UCSD-AML1 (cell line): ENCODE results near the gene NAALADL1.
A peak's percentile ranks its signal among the peaks of the same experiment; 100 is the strongest.
"Not testable (repeated sequence)": the region's sequence is repeated elsewhere in the genome, so short reads cannot be mapped to it uniquely, and the experiment has no call there.

ENCODE experiments used
- DNase-seq: peaks from one replicate; lab custom pipeline; 2025; ENCODE audit not compliant: unreplicated experiment; lab: John Stamatoyannopoulos, UW

NAALADL1 gene

DNA sequence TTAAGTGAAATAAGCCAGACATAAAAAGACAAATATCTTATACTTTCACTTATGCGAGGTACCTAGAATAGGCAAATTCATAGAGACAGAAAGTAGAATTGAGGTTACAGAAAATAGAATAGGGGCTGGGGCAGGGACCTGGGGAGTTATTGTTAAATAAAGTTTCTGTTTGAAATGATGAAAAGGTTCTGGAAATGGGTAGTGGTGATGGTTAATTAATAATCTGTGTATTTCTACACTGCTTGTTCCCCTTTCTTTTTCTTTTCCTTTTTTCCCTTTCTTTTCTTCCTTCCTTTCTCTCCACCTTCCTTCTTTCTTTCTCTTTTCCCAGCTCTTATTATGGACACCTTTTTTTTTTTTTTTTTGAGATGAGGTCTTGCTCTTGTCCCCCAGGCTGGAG lies 2.8 kb downstream of the NAALADL1 start:
- no peak for DNase-seq

DNA sequence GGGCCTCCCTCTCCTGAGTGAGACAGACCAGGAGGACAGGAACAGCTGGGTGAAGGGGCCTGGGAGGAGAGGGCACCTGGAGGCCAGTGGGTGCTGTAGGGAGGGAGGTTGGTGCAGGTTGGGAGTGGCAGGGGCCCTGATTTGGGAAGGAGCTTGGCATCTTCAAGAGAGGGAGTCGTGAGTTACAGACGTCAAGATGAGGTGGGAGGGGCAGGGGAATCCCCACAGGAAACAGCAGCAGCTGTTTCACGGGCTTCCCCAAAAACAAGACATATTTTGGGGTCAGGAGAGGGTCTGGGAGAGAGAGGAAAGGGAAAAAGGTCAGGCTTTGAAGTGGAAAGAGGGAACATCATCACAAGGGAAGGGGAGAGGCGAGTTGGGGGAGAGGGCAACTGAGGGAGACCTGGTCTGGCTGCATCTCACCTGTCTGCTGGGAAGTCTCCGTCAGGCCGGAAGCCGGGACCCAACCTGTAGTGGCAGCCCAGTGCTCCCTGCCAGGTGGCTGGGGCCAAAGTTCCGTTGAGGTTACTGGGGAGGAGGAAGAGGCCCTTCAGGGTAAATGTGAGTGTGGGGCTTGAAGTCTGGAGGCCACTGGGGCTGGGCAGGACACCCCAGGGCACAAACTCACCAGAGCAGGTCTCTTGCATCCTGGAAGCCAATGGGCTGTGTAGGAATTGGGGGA lies 4.4 kb downstream of the NAALADL1 start:
- no peak for DNase-seq

DNA sequence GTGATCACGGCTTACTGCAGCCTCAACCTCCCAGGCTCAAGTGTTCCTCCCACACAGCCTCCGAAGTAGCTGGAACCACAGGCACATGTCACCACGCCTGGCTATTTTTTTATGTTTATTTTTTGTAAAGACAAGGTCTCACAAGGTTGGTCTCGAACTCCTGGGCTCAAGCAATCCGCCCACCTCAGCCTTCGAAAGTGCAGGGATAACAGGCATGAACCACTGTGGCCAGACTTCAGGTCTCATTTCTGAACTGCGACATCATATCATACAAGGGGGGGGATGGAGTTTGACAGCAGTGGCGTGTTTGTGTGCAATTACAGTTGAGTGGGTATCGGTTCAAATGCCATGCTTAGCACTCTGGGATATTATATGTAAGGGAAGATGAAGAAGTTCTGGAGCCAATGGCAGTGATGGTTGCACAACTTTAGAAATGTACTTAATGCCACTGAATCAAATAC lies 6.9 kb downstream of the NAALADL1 start:
- DNase-seq = no peak

DNA sequence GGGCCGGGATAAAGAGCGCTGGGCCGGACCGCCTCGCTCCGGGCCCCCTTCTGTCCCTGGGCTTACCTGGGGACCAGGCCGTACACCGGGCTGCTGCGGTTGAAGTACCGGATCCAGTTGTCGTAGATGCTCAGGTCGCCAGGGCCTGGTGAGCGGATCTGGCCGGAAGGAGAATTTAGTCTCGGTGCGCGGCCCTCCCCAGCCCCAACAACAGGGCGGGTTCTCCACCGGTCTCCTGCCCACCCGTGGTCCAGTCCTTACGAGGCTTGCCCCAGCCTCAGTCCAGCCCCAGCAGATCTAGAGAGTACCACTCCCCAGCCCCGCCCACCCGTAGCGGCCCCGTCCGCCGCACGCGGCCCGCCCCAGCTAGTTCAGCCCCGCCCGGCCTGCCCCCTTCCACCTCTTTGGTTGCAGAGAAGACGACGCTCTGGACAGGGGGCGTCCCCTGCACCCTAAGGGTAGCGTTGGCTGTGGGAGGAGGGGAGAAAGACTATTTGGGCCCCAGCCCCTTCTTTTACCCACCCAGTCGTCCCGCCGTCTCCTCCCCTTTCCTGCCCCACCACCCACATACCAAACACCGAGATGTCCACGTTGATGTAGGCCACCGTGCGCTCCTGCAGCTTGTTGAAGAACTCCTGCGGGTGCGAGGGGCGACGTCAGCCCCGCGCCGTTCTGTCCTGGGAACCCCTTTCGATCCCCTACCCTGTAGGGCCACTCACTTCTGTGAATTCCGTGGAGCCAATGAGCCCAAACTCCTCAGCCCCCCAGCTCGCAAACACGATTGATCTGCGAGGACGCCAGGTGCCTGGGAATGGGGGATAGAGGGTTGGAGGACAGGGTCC lies 10.6 kb downstream of the NAALADL1 start:
- DNase-seq = no peak

DNA sequence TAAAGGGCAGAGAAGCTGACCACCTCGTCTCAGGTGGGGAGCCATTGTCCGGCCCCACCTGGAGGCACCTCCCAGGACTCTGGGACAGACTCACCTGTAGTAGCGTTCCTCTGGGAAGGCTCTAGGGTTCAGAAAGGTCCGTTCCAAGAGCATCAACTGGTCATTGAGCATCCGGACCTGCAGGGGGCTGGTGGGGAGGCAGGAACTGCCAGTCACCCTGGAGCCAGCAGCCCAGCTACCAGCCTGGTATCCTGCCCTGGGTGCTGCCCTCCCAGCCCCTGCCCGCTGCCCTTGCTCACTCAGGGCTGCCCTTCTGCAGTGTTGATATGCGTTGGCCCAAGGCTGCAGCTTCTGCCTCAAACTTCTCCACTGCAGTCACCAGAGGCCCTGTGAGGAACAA lies 12.6 kb downstream of the NAALADL1 start:
- no peak for DNase-seq

DNA sequence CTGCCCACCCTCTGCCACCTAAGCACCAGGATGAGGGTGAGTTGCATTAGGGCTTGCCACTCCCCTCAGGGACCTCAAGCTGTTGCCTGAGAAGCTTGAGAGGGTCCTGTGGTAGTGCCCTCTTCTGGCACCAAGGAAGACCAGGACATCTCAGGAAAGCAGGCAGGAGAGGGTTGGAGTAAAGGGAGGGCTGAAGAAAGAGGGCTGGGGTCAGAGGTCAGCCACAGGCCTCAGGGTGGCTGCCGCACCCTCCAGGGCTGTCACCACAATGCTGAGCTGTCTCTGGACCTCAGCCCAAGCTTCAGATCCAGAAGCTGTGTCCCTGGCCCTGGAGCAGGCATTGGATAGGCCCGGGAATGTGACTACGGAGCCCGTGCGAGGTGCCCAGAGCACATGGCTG lies 13.3 kb downstream of the NAALADL1 start:
- no peak for DNase-seq

DNA sequence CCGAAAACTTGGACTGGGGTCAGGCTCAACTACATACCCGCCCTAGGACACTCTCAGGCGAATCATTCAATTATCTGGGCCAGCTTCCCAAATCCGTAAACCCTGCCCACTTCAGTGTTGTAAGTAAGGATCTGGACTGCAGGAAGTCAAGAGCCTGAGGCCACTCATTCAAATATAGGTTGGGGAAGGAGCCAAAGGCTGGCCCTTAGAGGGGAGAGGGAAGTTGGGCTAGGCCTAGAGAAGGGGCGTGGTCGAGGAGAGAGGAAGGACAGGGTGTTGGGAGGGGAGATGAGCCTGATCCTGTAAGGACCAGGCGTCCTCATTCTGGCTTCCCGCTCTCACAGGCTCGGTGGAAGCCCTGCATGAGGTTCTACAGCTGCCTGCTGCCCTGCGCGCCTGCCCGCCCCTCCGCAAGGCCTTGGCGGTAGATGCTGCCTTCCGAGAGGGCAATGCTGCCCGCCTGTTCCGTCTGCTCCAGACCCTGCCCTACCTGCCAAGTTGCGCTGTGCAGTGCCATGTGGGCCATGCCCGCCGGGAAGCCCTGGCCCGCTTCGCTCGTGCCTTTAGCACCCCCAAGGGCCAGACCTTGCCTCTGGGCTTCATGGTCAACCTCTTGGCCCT lies 14.4 kb downstream of the NAALADL1 start:
- no peak for DNase-seq

DNA sequence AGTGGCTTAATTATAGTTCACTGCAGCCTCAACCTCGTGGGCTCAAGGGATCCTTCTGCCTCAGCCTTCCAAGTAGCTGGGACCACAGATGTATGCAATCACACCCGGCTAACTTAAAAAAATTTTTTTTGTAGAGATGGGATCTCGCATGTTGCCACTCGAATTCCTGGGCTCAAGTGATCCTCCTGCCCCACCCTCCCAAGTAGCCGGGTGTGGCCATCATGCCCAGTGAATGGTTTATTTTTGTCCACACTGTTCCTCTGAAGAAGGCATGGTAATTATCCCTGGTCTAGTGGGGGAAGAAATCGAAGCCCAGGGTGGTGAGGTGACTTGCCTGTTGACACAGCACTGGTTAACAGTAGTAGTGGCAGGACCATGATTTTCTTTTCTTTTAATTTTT lies 15.5 kb downstream of the NAALADL1 start:
- no peak for DNase-seq

DNA sequence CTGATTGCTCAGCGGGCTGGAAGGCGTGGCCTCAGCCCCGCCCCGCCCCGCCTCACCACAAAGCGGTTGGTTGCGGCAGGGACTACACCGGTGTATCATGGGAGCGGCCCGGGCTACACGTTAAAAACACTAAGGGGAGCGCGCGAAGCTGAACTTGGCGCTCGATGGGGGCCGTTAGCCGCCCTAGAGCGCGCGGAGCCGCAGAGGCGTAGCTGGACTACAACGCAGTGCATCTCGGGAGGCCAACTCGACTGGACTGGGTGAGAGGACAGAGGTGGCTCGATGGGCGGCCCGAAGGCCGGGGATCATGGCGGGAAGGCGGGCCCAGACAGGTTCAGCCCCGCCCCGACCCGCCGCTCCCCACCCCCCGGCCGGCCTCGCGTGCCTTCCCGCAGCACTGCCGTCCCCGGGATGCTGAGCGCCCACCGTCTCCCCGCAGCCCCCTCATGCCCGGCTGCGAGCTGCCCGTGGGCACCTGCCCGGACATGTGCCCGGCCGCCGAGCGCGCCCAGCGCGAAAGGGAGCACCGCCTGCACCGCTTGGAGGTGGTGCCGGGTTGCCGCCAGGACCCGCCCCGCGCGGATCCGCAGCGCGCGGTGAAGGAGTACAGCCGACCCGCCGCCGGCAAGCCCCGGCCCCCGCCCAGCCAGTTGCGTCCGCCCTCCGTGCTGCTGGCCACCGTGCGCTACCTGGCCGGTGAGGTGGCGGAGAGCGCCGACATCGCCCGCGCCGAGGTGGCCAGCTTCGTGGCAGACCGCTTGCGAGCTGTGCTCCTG lies 17.3 kb downstream of the NAALADL1 start, which contains the start of gene SAC3D1:
SAC3D1 (plus strand) TSS at position 364 of the 776 bp plus-strand sequence; CDS start at position 447, 83 bp downstream.
- DNase-seq = peak; percentile 93

DNA sequence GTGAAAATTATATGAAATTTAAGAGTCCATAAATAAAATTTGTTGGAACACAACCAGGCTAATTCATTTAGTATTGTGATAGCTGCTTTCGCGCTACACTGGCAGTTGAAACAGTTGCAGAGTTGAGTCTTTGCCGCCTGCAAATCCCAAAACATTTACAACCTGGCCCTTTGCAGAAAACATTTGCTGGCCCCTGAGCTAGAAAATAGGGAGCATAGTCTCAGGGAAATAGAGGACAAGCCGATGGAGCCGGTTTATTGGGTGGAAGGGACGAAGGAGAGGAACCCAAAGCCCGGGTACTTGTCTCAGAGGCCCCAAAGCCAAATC lies 17.9 kb downstream of the NAALADL1 start:
- DNase-seq = no peak

DNA sequence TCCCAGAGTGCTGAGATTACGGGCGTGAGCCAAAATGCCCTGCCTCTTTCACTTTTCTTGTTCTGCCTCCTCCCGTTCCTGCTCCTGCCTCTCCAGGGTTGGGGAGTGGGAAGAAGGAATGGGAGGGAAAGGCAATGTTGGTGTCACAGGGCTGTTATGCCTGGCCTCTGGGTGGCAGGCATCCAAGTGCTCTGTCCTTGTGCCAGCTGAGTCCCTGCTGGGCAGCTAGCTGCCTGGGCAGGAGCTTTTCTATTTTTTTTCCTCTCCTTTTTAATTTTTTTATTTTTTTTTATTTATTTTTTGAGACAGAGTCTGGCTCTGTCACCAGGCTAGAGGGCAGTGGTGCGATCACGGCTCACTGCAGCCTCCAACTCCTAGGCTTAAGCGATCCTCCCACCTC lies 21.4 kb downstream of the NAALADL1 start:
- DNase-seq = no peak

DNA sequence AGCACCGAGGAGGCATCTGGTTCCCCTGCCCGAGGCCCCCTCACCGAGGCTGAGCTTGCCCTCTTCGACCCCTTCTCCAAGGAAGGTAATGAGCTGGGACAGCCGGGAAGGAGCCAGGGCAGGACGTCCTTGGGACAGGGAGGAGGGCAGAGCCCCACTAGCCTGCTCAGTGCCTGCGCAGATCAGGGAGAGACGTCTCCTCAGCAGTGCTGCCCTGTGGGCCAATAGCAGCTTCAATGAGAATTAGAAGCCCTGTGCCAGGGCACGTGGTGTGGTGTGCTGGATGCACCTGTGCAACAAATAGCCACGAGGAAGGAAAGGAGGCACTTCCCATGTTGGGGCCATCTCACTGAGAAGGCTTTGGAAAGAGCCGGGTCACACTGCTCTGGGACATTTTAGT lies 22.8 kb downstream of the NAALADL1 start:
- no peak for DNase-seq

DNA sequence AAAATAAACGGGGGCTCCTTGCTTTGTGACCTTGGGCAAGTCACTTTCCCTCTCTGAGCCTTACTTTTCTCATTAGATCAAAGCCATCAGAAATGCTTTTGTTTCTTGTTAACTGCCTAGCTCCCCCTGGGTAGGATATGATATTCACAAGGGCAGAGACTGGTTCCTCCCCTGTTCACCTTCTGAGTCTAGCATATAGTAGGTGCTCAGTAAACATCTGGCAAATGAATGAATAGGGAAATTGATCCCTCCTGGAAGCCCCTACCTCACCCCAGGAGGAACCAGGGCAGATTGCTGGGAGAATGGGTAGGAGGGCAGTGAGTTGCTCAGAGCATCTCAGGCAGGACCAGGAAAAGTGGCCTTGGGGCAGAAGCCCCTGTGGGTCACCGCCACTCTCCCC lies 23.9 kb downstream of the NAALADL1 start:
- no peak for DNase-seq

DNA sequence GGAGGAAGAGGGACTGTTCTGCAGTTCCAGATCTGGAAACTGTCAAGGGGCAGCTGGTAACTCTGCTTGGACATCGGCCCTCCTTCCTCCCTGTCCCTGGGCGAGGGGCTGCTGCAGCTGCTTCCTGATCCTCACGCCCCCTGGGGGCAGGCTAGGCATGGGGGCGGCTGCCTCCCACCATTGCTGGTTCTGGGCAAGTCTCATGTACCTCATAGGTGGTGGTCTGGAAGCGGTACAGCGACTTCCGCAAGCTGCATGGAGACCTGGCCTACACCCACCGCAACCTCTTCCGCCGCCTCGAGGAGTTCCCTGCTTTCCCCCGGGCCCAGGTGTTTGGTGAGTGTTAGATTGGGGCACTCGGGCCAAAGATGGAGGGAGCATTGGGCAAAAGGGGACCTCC lies 26.1 kb downstream of the NAALADL1 start:
- no peak for DNase-seq

DNA sequence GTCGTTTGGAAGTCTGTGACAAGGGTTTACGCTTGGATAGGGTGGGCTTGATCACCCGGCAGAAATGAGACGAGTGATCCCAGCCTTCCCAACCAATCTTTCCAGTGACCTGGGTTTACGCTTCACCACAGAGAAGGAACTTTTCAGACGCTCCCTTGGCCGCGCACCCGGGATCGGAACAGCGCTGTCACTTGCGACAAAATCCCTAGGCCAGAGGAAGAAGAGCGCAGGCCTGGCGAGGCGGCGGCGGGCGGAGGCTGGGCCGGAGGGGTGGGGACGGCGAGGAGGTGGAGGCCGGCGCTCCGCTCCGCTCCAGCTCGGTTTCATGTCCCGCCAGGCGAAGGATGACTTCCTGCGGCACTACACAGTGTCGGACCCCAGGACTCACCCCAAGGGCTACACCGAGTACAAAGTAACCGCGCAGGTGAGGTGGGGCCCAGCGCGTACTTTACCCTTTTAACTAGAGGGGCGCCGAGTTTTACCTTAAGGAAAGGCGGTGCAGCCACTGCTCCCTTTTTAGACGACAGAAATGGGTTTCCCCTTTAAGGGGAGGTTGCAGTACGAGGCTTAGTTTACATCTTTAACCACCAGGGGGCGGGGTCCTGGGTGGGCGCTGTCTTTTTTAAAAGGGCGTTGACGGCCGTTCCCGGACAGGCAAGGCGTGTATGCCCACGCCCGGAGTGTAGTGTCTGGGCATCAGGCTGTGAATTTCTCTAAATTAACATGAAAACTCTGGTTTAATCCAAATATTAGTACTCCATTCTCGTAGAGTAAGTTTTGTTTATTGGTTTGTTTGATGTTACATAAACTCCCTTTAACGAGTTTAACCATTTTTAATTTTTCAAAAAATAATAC lies 30.9 kb downstream of the NAALADL1 start, which contains the start of gene SNX15:
SNX15 (plus strand) TSS at position 227 of the 855 bp plus-strand sequence; CDS start at position 326, 99 bp downstream.
- peak; percentile 93 for DNase-seq

DNA sequence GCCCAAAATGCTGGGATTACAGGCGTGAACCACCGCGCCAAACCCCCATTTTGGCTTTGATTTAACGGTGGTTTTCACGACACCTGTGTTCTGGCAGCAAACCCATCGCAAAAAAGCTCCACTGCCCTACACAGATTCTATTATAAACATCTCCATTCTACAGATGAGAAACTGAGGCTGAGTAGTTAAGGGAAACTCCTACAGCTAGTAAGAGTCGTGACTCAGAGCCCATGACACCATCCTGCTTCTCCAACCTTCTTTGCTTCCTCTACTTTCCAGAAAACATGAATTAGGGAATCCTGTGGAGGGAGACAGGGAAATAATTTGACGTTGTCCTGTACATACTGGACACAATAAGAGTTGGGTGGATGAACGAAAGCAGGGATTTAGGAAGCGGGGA lies 31.5 kb downstream of the NAALADL1 start:
- no peak for DNase-seq

DNA sequence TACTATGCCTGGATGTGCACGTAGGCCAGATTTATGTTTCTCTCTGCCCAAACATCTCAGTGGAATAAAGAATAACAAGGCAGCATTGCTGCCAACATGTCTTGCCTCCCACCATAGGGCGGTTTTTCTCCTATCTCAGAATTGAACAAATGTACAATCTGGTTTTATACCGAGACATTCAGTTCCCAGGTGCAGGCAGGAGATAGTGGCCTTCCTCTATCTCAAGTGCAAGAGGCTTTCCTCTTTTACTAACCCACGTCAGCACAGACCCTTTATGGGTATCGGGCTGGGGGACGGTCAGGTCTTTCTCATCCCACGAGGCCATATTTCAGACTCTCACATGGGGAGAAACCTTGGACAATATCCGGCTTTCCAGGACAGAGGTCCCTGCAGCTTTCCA lies 34.9 kb downstream of the NAALADL1 start:
- not testable (repeated sequence) for DNase-seq

DNA sequence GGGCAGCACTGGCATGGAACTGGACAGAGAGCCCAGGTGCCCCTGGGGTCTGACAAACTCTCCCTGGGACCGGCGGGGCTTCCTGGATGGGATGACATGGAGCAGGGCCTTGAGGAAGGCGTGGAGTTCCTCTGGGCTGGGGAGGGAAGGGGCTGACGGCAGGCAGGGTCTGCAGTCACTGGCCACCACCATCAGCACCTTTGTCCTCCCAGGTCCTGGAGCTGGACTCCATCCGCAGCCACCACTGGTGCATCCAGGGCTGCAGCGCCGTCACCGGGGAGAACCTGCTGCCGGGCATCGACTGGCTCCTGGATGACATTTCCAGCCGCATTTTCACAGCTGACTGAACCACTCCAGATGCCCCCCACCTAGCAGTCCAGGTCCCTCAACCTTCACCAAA lies 36.8 kb downstream of the NAALADL1 start:
- no peak for DNase-seq

DNA sequence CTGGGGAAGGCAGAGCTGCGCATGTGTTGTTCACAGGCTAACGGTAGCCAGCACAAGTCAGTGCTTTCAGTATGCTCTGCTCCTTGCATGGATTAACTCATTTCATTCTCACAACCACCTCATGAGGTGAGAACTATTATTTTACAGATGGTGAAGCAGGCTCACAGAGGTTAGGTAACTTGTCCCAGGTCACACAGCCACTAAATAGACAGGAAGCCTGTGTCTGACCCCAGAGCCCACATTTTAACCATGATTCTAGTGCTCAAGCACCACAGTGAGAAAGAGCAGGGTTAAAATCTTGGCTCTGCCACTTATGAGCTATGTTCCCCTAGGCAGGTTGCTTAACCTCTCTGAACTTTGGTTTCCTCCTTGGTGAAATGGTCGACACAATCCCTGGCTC lies 37.4 kb downstream of the NAALADL1 start:
- DNase-seq = no peak

DNA sequence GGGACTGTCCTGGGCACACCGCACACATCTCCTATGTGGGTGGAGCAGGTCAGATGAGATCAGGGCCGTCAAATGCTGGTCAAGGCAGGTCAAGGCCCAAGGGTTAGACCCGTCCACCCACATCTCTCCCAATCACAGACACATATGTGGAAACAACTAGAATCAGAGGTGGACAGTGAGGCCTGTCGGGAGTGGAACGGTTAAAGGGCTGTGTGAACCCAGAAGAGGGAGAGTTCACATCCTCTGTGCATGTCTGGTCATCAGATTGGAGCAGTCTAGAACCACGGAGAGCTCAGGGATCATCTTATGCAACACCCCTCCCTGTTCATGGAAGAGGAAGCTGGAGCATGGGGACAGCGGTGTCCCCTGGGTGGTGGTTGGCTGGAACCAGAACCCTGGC lies 38.5 kb downstream of the NAALADL1 start:
- no peak for DNase-seq
